BE2C (cell line): Measurements from ENCODE around the gene CDSN.

ENCODE experiments used
- DNase-seq: peaks from one replicate; pipeline ENCODE4 v3.0.0-alpha.2; 2020
- H3K27me3 ChIP-seq: fragments of 250-450 bp; sonication (Bioruptor Pico); 2 replicates; pipeline ENCODE4 v1.5.1; 2020; ENCODE audit warnings: mild to moderate bottlenecking
- H3K36me3 ChIP-seq: fragments of 250-450 bp; sonication (Bioruptor Pico); 2 replicates; pipeline ENCODE4 v1.5.1; 2020; ENCODE audit warnings: mild to moderate bottlenecking
- H3K4me1 ChIP-seq: fragments of 250-450 bp; sonication (Bioruptor Pico); 2 replicates; pipeline ENCODE4 v1.5.1; 2020
- H3K4me3 ChIP-seq: 2 replicates; pipeline ENCODE4 v1.5.1; 2011; ENCODE audit warnings: low read depth, low read length
- H3K9me3 ChIP-seq: fragments of 250-450 bp; sonication (Bioruptor Pico); 2 replicates; pipeline ENCODE4 v1.5.1; 2020
- TF ChIP-seq, protein P1 (sequence below): IDR thresholded peaks from 2 replicates; pipeline ENCODE4 v1.5.1; 2012; ENCODE audit warnings: mild to moderate bottlenecking, low read depth, low read length

The CDSN gene

DNA sequence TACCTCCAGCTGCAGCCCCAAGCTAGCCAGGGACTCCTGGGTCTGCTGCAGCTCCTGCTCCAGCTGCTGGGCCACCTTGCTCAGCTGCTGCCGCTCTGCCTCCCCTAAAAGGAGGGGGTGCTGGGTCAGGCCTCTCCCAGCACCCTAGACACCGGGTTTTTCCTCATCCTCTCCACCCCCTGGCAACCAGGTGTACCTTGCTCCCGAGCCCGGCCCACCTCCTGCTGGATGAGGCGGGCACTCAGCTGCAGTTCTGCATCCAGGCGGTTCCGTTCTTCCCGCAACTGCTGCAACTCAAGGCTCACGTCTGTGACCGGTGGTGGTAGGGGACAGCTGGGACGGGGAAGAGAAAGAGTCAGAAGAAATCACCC is 24.7 kb upstream of the CDSN start:
- no peaks in the 10 kb centered on the region for H3K27me3 ChIP-seq
- TF ChIP-seq, protein P1, sequence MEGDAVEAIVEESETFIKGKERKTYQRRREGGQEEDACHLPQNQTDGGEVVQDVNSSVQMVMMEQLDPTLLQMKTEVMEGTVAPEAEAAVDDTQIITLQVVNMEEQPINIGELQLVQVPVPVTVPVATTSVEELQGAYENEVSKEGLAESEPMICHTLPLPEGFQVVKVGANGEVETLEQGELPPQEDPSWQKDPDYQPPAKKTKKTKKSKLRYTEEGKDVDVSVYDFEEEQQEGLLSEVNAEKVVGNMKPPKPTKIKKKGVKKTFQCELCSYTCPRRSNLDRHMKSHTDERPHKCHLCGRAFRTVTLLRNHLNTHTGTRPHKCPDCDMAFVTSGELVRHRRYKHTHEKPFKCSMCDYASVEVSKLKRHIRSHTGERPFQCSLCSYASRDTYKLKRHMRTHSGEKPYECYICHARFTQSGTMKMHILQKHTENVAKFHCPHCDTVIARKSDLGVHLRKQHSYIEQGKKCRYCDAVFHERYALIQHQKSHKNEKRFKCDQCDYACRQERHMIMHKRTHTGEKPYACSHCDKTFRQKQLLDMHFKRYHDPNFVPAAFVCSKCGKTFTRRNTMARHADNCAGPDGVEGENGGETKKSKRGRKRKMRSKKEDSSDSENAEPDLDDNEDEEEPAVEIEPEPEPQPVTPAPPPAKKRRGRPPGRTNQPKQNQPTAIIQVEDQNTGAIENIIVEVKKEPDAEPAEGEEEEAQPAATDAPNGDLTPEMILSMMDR = no peak
- no peaks in the 10 kb centered on the region for H3K4me1 ChIP-seq
- DNase-seq = no peak
- no peaks in the 10 kb centered on the region for H3K9me3 ChIP-seq
- no peak overlapping the region for H3K4me3 ChIP-seq
- no peaks in the 10 kb centered on the region for H3K36me3 ChIP-seq

DNA sequence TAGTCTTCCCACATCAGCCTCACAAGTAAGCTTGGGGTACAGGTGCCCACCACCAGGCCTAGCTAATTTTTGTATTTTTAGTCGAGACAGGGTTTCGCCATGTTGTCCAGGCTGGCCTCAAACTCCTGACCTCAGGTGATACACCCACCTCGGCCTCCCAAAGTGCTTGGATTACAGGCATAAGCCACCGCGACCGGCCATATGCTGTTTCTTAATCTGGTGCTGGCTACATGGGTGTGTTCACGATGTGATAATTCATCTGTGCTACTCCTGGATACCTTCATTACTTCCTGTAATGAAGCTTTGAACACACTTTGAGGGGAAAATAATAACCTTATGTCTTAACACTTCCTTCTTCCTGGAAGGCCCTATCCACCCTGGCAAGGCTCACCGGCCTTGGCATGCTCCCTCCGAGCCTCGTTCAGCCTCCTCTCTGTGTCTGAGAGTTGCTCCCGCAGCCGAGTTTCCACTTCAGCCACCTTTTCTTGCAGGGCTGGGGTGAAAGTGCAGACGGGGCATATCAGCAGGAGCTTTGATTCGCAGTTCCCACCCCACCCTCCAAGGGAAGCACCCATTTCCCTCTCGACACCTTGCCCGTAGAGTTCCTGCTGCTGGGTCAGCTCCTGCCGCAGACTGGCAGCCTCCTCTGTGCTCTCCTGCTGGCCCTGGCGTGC is 24.2 kb upstream of the CDSN start:
- Histone ChIP-seq H3K4me1 (no peaks in the 10 kb centered on the region), H3K27me3 (no peaks in the 10 kb centered on the region), H3K4me3 (no peak overlapping the region), H3K36me3 (no peaks in the 10 kb centered on the region), H3K9me3 (no peaks in the 10 kb centered on the region)
- DNase-seq = no peak
- TF ChIP-seq, protein P1 = no peak

DNA sequence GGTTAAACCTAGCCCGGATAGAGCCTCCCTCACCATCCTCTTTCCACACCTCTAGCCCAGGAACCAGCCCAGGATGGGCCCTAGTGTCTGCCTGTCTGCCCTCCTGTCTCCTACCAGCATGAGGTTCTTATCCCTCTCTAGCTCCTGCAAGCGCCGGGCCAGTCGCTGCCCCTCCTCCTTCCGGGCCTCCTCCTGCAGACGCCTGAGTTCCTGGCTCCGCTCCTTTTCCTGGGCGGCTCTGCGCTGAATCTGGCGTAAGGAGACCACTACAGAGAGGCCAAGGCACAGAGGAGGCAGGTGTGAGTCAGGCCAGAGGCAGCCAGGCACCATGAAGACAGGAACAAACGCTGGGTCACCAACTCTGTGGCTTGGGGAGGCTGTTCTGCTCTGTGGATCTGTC is 22.9 kb upstream of the CDSN start:
- no peaks in the 10 kb centered on the region for H3K9me3 ChIP-seq
- TF ChIP-seq, protein P1 = no peak
- no peaks in the 10 kb centered on the region for H3K27me3 ChIP-seq
- H3K4me1 ChIP-seq = no peaks in the 10 kb centered on the region
- H3K36me3 ChIP-seq = no peaks in the 10 kb centered on the region
- no peak for DNase-seq
- H3K4me3 ChIP-seq = no peak overlapping the region

DNA sequence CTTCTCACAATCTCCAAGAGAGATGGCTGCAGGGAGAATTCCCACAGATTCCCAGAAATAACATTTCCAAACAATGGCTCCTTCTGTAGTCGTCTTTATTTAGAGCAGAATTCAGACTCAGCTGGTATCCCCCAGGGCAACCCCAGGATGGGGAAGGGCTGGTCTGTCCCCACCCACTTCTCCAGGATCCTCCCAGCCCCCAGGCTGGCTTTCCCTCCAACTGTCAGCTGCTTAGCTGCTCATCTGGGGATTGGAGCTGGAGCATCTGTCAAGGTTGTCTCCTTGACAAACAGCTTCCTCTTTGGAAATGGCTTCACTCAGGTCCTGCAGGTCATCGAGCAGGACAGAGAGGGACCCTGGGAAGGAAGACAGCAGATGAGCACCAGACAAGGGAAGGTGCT is 22.1 kb upstream of the CDSN start:
- Histone ChIP-seq H3K36me3 (no peaks in the 10 kb centered on the region), H3K9me3 (no peaks in the 10 kb centered on the region), H3K27me3 (no peaks in the 10 kb centered on the region), H3K4me1 (no peaks in the 10 kb centered on the region), H3K4me3 (no peak overlapping the region)
- DNase-seq = no peak
- TF ChIP-seq, protein P1 = no peak

DNA sequence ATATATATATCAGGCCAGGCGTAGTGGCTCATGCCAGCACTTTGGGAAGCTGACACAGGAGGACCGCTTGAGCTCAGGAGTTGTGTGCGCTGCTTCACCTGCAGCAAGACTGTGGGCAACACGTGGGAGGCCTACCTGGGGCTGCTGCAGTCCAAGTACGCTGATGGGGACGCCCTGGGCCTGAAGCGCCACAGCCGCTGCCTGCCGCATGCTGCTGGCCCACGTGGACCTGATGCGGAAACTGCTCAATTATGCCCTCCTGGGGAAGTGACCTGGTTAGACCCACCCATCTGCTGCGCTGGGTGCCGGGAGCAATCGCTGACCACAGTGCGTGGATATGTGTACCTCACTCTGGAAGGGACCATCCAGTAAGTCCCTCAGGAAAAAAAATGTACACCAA is 20.4 kb upstream of the CDSN start:
- H3K36me3 ChIP-seq = no peaks in the 10 kb centered on the region
- TF ChIP-seq, protein P1 = no peak
- no peak for DNase-seq
- no peaks in the 10 kb centered on the region for H3K9me3 ChIP-seq
- H3K4me1 ChIP-seq = no peaks in the 10 kb centered on the region
- H3K4me3 ChIP-seq = no peak overlapping the region
- no peaks in the 10 kb centered on the region for H3K27me3 ChIP-seq

DNA sequence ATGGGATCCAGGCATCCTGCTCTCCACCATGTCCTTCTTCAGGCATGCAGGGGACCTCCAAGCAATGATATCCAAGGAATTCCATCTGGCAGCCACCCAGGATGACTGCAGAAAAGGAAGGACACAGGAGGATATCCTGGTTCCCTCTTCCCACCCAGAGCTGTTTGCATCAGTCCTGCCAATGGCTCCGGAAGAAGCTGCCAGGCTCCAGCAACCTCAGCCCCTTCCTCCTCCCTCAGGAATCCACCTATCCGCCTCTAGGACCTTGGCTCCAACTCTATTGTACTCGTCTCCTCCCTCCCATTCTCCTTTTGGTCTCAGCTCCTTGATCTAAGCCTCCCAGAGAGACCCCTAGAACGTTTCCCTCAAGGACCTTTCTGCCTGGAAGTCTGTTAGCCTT is 19.4 kb upstream of the CDSN start:
- TF ChIP-seq, protein P1 = no peak
- no peak overlapping the region for H3K4me3 ChIP-seq
- no peaks in the 10 kb centered on the region for H3K27me3 ChIP-seq
- DNase-seq = no peak
- H3K4me1 ChIP-seq = no peaks in the 10 kb centered on the region
- no peaks in the 10 kb centered on the region for H3K9me3 ChIP-seq
- H3K36me3 ChIP-seq = no peaks in the 10 kb centered on the region
